ENCODE data around the gene MEDAG.

- TF ChIP-seq CTCF (IDR thresholded peaks at IDR 0.05) = no peak
- TF ChIP-seq POLR2A (IDR thresholded peaks at IDR 0.05) = no peak
Observed at GRCh38 chr13:30870049-30870884, 35.8 kb upstream of the MEDAG start.
